SH-SY5Y (cell line): ENCODE data around the gene COL9A3.

Source experiments
- GATA2 ChIP-seq: IDR thresholded peaks from 2 replicates; pipeline ENCODE4 v1.6.1; 2011; ENCODE audit warnings: mild to moderate bottlenecking, low read depth, low read length
- GATA3 ChIP-seq: IDR thresholded peaks from 2 replicates; pipeline ENCODE4 v1.6.1; 2011; ENCODE audit warnings: low read depth, mild to moderate bottlenecking, low read length, moderate library complexity

Gene COL9A3

DNA sequence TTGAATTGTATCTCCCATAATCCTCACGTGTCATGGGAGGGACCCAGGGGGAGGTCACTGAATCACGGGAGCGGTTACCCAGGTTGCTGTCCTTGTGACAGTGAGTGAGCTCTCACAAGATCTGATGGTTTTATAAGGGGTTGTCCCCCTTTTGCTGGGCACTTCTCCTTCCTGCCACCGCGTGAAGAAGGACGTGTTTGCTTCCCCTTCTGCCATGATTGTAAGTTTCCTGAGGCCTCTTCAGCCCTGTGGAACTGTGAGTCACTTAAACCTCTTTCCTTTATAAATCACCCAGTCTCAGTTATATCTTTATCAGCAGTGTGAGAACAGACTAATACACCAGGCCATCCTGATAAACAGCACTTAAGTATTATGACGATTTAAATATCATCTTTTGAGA is 29.5 kb upstream of the COL9A3 start:
- TF ChIP-seq GATA3 = no peak

DNA sequence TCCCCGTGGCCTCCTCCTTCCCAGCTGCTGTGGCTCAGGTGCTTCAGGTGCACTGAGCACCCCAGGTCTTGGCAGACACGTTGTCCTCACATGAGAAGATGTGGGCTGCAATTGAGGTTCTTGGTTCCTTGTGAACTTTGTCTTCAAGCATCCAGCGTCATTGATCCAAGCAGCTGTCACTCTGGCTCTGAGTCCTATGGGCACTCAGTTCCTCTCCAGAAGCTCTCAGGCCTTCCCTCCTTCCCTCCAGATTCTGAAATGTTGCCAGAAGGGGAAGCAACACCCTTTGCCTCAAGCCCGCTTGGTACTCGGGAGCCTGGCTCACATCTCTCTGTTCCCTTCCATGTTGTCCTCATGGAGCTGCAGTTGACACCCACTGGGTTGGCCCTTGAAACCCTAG is 29.0 kb upstream of the COL9A3 start:
- no peak for TF ChIP-seq GATA3
- no peak for TF ChIP-seq GATA2

DNA sequence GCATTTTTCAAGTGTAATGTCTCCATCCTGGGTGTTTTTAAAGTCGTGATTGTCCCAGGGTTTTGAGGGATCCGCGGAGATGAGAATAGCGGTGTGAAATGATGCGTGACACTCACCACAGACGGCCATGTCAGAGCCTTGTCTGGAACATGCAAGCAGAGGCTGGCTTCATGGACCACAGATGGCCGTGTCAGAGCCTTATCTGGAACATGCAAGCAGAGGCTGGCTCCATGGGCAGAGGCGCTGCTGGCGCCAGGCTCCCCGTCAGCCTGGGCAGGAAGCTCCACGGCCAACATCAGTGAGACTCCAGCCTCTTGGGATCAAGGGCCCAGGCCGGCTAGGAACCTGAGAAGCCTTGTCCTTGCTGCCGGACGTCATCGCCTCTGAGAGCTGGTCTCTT is 28.2 kb upstream of the COL9A3 start:
- 0 out of 2 replicates have a peak, but pooled peaks have one; percentile 36 for TF ChIP-seq GATA2
- TF ChIP-seq GATA3 = no peak

DNA sequence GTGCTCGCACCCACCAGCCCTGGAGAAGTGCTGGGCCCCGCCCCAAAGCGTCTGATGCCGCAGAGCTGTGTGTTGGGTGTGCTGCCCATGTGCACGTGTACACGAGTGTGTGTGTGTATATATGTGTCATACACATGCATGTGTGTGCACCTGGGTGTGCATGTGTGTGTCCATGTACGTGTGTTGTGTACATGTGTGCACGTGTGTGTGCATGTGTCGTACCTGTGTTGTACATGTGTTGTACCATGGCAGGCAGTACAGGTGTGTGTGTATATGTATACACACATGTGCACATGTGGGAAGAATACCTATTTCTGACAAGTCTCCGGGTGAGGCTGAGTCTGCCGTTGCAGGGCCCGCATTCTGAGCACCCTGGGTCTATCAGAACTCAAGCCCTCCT is 26.8 kb upstream of the COL9A3 start:
- TF ChIP-seq GATA3 (no peak), GATA2 (no peak)

DNA sequence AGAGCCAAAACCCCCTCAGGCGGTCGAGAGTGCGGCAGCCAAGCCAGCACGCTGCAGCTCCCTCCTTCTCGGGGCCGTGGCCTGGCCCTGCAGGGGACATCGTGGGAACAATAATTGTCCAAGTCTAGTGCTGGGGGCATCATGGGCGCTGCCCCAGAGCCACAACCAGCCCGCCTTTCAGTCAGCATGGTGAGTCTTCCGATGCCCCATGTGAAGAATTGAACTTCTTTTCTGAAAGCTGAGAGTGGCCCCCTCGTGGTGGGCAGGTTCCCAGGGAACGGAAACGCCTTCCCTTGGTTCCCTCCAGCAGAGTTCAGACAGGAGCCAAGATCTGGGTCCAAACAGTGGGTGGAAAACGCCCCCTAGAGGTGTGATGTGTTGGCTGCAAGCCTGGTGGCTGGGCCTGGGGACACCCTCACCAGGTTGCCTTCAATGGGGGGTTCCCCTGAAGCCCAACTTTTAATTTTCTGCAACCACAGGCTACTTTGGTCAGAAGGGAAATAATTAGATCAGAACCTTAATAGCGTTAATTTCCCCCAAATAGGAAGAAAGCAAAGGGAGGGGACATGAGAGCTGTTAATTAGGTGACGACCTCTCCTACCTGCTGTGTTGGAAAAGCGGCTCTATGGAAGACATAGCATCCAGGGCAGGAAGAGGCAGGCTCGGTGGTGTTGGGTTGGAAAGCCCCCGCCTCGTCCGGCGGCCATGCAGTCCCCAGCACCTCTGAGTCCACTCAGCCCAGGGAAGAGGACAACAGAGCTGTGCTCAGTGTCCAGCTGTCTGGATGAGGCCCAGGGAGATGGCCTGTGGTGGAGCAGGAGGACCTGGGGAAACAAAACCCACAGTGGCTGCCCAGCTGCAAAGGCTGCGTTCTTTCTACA is 25.3 kb upstream of the COL9A3 start:
- TF ChIP-seq GATA2 = no peak
- TF ChIP-seq GATA3 = no peak

DNA sequence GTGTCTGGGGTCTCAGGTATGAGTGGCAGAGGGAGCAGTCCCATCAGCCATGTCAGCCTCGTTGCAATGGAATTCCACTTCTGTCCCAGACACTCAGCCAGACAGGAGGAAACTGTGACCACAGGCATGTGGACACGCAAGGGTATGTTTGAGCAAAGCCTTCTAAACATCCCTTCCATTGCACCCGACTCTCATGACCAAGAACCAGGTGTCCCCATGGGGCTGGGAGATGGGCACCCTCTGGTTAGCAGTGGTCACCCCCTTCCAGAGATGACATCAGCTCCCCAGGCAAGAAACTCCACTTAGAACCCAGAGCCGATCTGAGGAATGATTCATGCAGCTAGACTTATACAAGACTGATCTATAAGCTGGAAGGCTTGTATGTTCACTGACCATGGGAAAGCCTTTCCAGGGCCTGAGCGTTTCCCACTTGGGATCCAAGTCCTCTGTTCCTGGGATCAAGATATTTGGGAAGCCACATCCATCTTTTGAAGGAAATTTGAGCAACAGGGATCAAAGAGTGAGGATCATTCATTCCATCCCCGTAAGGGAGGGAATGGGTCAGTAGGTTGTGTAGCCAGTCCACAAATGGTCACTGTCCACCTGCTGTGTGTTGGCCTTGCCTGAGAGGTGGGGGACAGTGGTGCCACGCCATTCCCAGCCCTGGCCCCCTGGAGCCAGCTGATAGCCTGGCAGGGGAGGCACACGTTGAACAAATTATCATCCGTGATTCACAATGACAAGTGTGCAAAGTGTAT is 24.5 kb upstream of the COL9A3 start:
- TF ChIP-seq GATA2 (no peak), GATA3 (no peak)

DNA sequence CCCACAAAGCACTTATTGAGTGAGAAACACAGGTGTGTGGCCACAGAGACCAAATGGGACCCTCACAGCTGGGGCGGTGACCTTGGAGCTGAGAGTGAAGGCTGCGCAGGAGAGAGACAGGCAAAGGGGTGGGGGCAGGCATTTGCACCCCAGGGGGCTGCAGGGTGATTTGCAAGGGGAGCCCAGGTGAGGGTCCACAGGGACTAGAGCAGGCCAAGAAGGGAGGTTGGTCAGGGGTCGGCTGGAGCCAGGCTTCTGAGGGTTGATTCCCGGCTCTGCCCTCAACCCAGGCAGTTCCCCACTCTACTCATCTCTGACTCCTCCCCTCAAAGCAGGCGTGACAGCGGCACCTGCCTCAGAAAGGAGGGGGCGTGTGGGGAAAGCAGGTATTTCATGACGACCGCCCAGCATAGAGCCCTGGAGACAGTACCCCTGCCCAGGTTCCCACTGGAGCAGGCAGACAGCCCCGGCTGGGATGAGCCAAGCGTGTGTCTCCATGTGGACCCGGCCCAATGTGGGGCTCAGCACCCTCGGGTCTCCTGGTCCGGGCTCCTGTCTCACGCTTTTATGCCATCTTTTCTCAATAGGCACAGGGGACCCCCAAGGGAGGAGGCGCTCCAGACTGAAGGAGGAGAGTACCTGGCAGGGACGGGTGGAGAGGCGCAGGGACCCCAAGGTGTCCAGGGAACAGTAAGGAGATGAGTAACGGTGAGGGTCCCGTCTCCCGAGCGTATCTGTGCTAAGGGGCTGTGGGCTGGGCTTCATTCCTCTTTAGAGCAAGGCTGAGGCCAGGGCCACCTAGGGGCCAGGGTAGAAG is 23.7 kb upstream of the COL9A3 start:
- TF ChIP-seq GATA3 (no peak), GATA2 (no peak)

DNA sequence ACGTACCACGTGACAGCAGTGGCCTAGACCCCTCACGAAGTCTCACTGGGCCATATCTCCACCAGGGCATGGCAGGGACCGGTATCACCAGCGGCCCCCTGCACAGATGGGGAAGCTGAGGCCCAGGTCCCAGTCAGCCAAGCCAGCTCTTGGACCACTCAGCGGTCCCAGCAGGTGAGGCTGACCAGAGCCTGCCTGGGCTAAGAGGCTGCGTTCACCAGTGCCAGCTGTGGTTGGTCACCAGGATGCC is 23.2 kb upstream of the COL9A3 start:
- TF ChIP-seq GATA2 (no peak), GATA3 (no peak)

DNA sequence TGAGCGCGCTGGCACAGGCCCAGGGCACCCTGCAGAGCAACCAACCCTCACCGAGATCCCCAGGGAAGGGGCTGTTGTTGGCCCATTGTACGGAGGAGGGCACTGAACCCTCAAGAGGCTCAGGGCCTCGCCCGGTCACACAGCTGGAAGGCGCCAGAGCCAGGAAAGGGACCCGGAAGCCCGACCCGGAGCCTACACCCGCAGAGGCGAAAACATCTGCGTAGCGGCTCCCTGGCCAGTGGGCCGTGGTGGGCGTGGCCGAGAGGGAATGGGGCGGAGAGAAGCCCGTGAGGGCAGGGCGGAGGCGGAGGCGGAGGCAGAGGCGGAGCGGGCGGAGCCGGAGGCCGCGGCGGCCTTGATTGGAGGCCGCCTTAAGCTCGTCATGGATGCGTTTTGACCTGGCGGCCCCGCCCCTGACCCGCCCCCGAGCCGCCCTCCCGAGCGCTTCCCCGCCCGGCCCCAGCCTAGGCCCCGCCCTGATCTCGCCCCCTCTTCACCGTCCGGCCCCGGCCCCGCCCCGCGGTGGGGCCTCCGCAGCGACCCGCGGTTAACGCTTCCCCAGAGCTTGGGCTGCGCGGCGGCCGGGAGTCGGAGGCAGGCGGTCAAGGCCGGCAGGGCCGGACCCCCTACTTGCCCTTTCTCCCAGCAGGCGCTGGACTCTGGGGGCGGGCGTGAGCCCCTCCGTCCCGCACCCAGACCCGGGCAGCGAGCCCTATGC is 22.7 kb upstream of the COL9A3 start:
- TF ChIP-seq GATA3 (no peak), GATA2 (no peak)

DNA sequence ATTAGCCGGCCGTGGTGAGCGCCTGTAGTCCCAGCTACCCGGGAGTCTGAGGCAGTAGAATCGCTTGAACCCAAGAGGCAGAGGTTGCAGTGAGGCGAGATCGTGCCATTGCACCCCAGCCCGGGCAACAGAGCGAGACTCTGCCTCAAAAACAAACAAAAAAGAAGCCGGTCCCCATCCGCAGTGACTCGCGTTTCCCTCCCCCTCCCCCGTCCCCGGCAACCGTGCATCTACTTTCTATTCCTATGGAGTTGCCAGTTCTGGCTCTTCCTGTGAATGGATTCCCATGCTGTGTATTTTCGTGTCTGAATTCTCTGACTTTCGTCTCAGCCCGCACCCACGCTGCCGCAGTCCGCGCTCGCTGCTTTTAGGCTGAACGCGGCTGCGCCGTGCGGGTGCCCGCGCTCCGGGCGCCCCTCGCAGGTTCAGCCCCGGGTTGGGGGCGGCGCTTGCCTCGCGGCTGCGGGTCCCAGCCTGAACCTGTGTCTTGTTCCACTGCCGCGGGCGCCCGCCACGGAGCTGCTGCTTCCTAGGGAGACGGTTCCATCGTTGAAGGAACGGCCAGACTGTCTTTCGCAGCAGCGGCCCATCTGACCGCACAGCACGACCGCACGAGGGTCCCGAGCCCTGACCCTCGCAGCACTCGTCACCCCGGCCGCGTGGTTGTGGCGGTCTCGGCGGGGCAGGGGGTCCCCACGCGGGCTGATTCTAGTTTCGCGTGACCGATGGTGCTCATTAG is 21.7 kb upstream of the COL9A3 start:
- TF ChIP-seq GATA3 (no peak), GATA2 (no peak)

DNA sequence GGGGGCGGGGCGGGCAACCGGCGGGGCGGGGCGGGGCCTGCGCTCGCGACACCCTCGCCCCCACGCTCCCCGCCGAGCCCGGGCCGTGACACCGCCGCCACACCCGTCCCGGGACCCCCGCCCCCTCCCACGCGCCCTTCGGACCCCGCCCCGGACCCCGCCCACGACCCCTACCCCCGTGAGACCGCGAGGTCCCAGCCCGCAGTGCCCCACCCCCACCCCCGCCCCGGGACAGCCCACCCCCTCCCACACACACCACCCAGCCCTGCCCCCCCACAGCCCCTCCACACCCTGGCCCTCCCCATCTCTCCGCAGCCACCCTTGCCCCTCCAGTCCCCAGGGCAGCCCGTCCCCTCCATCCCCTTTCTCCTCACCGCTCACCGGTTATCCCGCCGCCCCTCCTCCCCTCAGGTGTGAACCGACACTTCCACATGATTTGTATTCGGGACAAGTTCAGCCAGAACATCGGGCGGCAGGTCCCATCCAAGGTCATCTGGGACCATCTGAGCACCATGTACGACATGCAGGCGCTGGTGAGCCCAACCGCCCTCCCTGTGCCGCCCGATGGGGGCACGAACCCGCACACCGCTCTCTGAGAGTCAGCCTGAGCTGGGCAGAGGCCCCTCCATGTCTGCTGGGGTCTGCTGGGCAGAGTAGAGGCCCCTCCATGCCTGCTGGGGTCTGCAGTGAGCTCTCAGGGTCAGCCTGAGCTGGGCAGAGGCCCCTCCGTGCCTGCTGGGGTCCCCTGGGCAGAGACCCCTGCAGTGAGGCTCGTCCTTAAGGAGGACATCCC is 20.0 kb upstream of the COL9A3 start:
- TF ChIP-seq GATA3 (no peak), GATA2 (no peak)

DNA sequence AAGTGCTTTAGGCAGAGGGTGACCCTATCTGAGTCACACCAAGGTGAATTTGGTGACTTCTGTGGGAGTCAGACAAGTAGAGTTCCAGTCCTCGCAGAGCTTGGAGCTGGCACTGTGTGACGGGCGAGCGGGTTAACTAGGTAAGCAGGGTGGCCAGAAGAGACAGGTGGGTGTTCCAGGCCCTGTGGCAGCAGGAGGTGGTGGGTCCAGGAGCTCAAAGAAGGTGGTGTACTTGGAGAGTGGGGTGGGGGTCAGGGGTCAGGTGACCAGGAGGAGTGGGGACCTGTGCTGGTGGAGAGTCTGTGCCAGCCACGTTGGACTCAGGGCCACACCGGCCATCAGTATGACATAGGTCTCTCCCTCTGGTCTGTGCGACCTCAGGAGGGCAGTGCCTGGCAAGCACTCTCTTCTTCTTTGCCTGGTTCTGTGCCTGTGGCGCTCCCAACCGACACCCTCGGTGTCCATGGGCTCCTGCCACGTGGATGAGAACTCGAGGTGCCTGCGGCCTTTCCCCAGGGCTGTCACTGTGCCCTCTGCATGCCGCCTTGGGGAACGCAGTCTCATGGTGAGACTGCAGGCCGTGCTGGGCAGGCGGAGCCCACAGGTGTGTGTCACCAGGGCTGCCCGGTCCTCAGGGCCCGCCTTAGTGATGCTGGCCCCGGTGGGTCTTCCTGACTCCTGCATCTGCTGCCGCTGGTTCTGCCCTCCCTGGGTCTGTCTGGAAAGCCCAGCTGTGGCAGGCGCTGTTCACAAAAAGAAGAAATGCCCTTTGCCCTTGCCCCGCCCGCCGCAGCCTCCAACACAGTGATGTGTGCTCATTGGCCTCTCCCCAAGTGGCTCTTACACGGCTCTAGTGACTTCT is 18.9 kb upstream of the COL9A3 start:
- no peak for TF ChIP-seq GATA3
- TF ChIP-seq GATA2 = no peak

DNA sequence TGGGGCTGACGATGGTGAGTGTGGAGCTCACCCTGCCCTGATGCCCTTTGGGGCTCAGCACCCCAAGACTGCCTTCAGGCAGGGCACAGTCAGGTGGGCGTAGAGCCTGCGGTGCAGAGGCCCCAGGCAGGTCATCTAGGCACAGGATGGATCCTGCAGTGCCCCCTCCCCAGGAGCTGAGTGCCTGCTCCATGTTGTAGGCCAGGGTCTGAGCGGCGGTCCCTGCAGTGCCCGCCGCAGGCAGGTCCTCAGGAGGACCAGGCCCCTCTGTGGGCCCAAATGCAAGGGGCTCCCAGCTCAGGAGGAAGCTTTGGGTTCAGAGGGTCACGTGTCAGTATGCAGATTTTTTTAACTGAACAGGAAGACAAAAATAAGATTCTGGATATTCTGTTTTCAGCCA is 17.8 kb upstream of the COL9A3 start:
- TF ChIP-seq GATA2 = no peak
